ENCODE measurements around the gene TEX53. TPM values are rescaled to one million over a fixed set of nuclear protein-coding genes. Genes with fewer than 3 reads are reported as not detected.

Gene TEX53
- total RNA-seq, 6 experiments from 2014 or later: not detected

DNA sequence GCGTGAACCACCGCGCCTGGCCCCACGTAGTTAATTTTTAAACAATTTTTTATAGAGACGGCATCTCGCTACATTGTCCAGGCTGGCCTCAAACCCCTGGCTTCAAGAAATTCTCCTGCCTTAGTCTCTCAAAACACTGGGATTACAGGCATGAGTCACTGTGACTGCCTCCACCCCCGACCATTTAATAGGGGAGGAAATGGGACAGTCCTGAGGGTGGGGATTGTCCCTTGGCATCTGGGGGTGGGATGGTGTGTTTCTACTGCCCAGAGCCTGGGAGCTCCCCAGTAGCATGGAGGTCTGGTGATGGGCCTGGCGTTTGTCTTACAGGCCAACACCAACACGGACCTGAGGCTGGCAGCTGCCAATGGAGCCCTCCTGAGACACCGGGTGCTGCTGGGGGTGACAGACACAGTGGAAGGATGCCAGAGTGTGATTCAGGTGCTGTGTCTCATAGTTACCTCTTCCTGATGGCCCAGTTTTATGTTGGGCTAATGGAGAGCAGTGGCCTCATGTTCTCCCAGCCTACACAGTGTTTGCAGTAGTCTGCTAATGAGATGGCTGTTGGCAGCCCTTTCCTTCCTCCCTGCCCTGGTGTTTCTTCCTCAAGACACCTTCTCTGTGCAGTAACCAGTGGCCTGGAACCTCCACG is 24.0 kb downstream of the TEX53 start:
- intact Hi-C loops (cut with DNase I): no loop called here
- Histone ChIP-seq H3K9me3 (no peaks in the 10 kb centered on the region), H3K27me3 (no peaks in the 10 kb centered on the region), H3K4me1 (no peaks in the 10 kb centered on the region), H3K27ac (no peak overlapping the region), H3K36me3 (peaks cover 0 to 13% (median 2%) of the 10 kb centered on the region in 4 donors), H3K4me3 (no peak overlapping the region)
- WGBS (ENCODE audit: insufficient coverage, low coverage, low lambda C conversion rate, missing lambda C conversion rate): 89% methylated on average over 6 of the region's 11 CpGs
- ATAC-seq (no peak), DNase-seq (no peak)
- TF ChIP-seq, protein P1, sequence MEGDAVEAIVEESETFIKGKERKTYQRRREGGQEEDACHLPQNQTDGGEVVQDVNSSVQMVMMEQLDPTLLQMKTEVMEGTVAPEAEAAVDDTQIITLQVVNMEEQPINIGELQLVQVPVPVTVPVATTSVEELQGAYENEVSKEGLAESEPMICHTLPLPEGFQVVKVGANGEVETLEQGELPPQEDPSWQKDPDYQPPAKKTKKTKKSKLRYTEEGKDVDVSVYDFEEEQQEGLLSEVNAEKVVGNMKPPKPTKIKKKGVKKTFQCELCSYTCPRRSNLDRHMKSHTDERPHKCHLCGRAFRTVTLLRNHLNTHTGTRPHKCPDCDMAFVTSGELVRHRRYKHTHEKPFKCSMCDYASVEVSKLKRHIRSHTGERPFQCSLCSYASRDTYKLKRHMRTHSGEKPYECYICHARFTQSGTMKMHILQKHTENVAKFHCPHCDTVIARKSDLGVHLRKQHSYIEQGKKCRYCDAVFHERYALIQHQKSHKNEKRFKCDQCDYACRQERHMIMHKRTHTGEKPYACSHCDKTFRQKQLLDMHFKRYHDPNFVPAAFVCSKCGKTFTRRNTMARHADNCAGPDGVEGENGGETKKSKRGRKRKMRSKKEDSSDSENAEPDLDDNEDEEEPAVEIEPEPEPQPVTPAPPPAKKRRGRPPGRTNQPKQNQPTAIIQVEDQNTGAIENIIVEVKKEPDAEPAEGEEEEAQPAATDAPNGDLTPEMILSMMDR (IDR thresholded peaks at IDR 0.05): no peak
- no peak for TF ChIP-seq POLR2A (IDR thresholded peaks at IDR 0.05)

DNA sequence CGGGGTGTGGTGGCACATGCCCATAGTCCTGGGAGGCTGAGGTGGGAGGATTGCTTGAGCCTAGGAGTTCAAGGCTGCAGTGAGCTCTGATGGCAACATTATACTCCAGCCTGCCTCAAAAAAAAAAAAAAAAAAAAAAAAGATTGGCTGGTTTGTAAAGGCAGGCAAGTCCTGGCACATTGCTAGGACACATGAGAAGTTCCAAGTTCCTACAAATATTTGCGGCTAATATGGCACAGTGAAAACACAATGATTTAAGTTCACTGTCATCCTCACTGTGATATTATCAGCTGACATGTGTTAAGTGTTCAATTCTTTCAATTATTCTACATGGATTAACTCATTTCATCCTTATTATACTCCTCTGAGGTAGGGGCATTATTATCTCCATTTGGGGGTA is 26.4 kb downstream of the TEX53 start:
- DNase-seq (no peak), ATAC-seq (no peak)
- Histone ChIP-seq H3K9me3 (no peaks in the 10 kb centered on the region), H3K27me3 (no peaks in the 10 kb centered on the region), H3K27ac (no peak overlapping the region), H3K4me1 (no peaks in the 10 kb centered on the region), H3K4me3 (no peak overlapping the region), H3K36me3 (peaks cover 0 to 19% (median 3%) of the 10 kb centered on the region in 4 donors)
- intact Hi-C loops (cut with DNase I): no loop called here
- 15% methylated on average over 2 of the region's 2 CpGs for WGBS (ENCODE audit: insufficient coverage, low coverage, low lambda C conversion rate, missing lambda C conversion rate)
- TF ChIP-seq, protein P1 (IDR thresholded peaks at IDR 0.05): no peak
- TF ChIP-seq POLR2A (IDR thresholded peaks at IDR 0.05): no peak

DNA sequence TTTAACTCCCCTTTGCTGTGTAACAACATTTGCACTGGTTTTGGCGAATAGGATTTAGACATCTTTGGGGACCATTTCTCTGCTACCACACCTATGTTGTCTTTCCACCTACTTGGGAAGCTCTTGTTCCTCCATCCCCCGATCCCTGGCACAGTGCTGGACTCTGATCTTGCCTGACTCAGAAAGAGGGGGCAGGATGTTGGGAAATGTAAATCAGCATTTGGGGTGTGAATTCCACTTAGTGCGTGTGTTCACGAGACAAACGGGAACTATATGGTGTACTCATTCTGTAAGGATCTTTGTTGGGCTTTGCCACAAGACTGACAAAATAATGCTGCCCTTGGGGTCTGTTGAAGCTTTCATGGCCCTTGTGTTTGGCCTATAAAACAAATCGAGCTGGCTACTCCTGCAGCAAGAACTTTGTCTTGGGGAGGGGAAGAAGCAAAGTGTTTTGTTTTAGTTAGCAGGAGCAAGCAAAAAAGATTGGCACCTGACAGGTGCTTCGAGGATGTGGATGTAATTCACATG is 28.0 kb downstream of the TEX53 start:
- no peak for DNase-seq
- no peak for ATAC-seq
- Histone ChIP-seq H3K9me3 (no peaks in the 10 kb centered on the region), H3K36me3 (peaks cover 0 to 19% (median 3%) of the 10 kb centered on the region in 4 donors), H3K27ac (no peak overlapping the region), H3K4me3 (no peak overlapping the region), H3K4me1 (no peaks in the 10 kb centered on the region), H3K27me3 (no peaks in the 10 kb centered on the region)
- intact Hi-C loops (cut with DNase I): no loop called here
- 88% methylated on average over 5 of the region's 7 CpGs for WGBS (ENCODE audit: insufficient coverage, low coverage, low lambda C conversion rate, missing lambda C conversion rate)
- TF ChIP-seq, protein P1 (IDR thresholded peaks at IDR 0.05): no peak
- TF ChIP-seq POLR2A (IDR thresholded peaks at IDR 0.05): no peak

DNA sequence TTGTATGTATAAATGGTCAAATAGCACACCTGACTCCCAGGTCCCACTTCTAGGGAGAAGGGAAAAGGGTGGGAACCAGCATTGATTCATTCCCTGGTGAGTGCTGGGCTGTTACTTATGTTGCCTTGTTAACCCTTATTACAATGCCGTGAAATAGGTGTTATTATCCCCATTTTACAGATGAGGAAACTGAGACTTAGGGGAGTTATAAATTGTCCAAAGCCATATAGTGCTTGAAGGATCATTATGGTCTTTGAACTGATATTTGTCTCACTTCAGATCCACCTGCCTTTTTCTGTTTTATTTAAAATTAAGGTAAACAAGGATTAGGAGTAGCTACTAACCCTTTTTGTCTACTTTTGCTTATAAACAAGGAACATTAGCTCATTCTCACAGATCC is 30.1 kb downstream of the TEX53 start:
- ATAC-seq (no peak), DNase-seq (no peak)
- Histone ChIP-seq H3K27ac (no peak overlapping the region), H3K9me3 (no peaks in the 10 kb centered on the region), H3K4me3 (no peak overlapping the region), H3K36me3 (peaks cover 0 to 15% (median 3%) of the 10 kb centered on the region in 4 donors), H3K4me1 (no peaks in the 10 kb centered on the region), H3K27me3 (no peaks in the 10 kb centered on the region)
- TF ChIP-seq, protein P1 (IDR thresholded peaks at IDR 0.05): no peak
- no peak for TF ChIP-seq POLR2A (IDR thresholded peaks at IDR 0.05)
- intact Hi-C loops (cut with DNase I): no loop called here
- whole genome bisulfite sequencing (ENCODE audit: insufficient coverage, low coverage, low lambda C conversion rate, missing lambda C conversion rate): 83% methylated on average over 1 of the region's 1 CpG

Measured in right lobe of liver (tissue), 6 donors.